Keratinocyte (primary cell): ENCODE data around the gene CDK14. TPM values are rescaled to one million over a fixed set of nuclear protein-coding genes. Genes with fewer than 3 reads are reported as not detected.

Experiments used
- DNase-seq: peaks from one replicate; pipeline ENCODE4 v3.0.0-alpha.2; 2011; ENCODE audit warnings: low read depth, missing footprints, low spot score
- FAIRE-seq: peaks from 2 replicates; lab custom pipeline; 2011; peaks lifted over from hg19 to GRCh38; lab: Jason Lieb, UNC
- H2AFZ ChIP-seq: 2 replicates; pipeline ENCODE4 v1.6.0; 2012; ENCODE audit warnings: low read length, control low read depth, inconsistent platforms; ENCODE audit not compliant: control insufficient read depth
- H3K27ac ChIP-seq: 2 replicates; pipeline ENCODE4 v1.5.1; 2011; ENCODE audit warnings: low read length; ENCODE audit not compliant: control insufficient read depth, insufficient read depth
- H3K27me3 ChIP-seq: 3 replicates; pipeline ENCODE4 v1.6.0; 2011; ENCODE audit warnings: low read length; ENCODE audit not compliant: control insufficient read depth, insufficient read depth; ENCODE audit errors: extremely low read depth
- H3K36me3 ChIP-seq, 2 experiments: 2 replicates in 1 of 2; 3 replicates in 1 of 2; pipeline ENCODE4 v1.5.1; 2011; ENCODE audit warnings: low read length in 2 of 2, mild to moderate bottlenecking in 1 of 2; ENCODE audit not compliant: control insufficient read depth in 2 of 2, insufficient read depth in 2 of 2; ENCODE audit errors: extremely low read depth in 1 of 2
- H3K4me1 ChIP-seq: 3 replicates; pipeline ENCODE4 v1.5.1; 2011; ENCODE audit warnings: low read length; ENCODE audit not compliant: control insufficient read depth, insufficient read depth; ENCODE audit errors: extremely low read depth
- H3K4me2 ChIP-seq: 3 replicates; pipeline ENCODE4 v1.6.0; 2011; ENCODE audit warnings: low read depth, low read length; ENCODE audit not compliant: control insufficient read depth, insufficient read depth; ENCODE audit errors: extremely low read depth
- H3K4me3 ChIP-seq, 3 experiments: fragments of 200-600 bp in 1 of 3; sonication (generic) in 1 of 3; 2 replicates in 2 of 3; 3 replicates in 1 of 3; pipeline ENCODE4 v1.5.1; 2011 to 2016; ENCODE audit warnings: low read length in 3 of 3, mild to moderate bottlenecking in 3 of 3, control low read depth in 2 of 3, inconsistent platforms in 1 of 3, low read depth in 1 of 3, mixed read lengths in 1 of 3, mixed run types in 1 of 3, moderate library complexity in 1 of 3; ENCODE audit not compliant: control insufficient read depth in 2 of 3, insufficient read depth in 2 of 3; ENCODE audit errors: extremely low read depth in 1 of 3
- H3K79me2 ChIP-seq: 2 replicates; pipeline ENCODE4 v1.6.0; 2012; ENCODE audit warnings: low read length; ENCODE audit not compliant: control insufficient read depth, insufficient read depth
- H3K9ac ChIP-seq: 3 replicates; pipeline ENCODE4 v1.6.0; 2011; ENCODE audit warnings: low read length; ENCODE audit not compliant: control insufficient read depth, insufficient read depth; ENCODE audit errors: extremely low read depth
- H3K9me1 ChIP-seq: 3 replicates; pipeline ENCODE4 v1.6.0; 2011; ENCODE audit warnings: low read length; ENCODE audit not compliant: control insufficient read depth, insufficient read depth; ENCODE audit errors: extremely low read depth
- H3K9me3 ChIP-seq: 2 replicates; pipeline ENCODE4 v1.5.1; 2012; ENCODE audit warnings: low read depth, low read length; ENCODE audit not compliant: control insufficient read depth
- H4K20me1 ChIP-seq: 3 replicates; pipeline ENCODE4 v1.6.0; 2011; ENCODE audit warnings: low read length; ENCODE audit not compliant: control insufficient read depth, insufficient read depth; ENCODE audit errors: extremely low read depth
- CTCF ChIP-seq, 3 experiments: IDR thresholded peaks in 1 of 3; conservative IDR thresholded peaks in 1 of 3; optimal IDR thresholded peaks in 1 of 3; 2 replicates in 2 of 3; 3 replicates in 1 of 3; pipeline versions ENCODE3 to v1.5.1; 2011; ENCODE audit warnings: low read length in 3 of 3, mild to moderate bottlenecking in 3 of 3, moderate library complexity in 2 of 3, control low read depth in 1 of 3, inconsistent platforms in 1 of 3; ENCODE audit not compliant: insufficient read depth in 2 of 3; ENCODE audit errors: extremely low read depth in 1 of 3
- EZH2 ChIP-seq: IDR thresholded peaks from one replicate; pipeline ENCODE4 v1.6.1; 2012; ENCODE audit warnings: inconsistent platforms, mild to moderate bottlenecking, low read length, moderate library complexity
- dilution Hi-C: fragments of 300-500 bp; cut with MboI; formaldehyde crosslinking; loops from one replicate; pipeline ENCODE4 v1.7.0; 2020; ENCODE audit warnings: low sequenced_read_pairs; ENCODE audit not compliant: extremely low pct_ligation_motif_present
- polyA plus RNA-seq, 5 experiments: library from polyadenylated mRNA; depleted of rRNA in 3 of 5; stranded (reverse) in 3 of 5; stranded (forward) in 1 of 5; unstranded in 1 of 5; fragments of >200 nt; gene quantifications; 1 replicate in 1 of 5; 2 replicates in 3 of 5; 3 replicates in 1 of 5; pipeline versions ENCODE4 v1.2.1 to v1.2.3, GENCODE V29; 2011 to 2012; ENCODE audit warnings: missing spikeins in 2 of 5, low read depth in 1 of 5, low replicate concordance in 1 of 5

The CDK14 gene
- polyA plus RNA-seq, 1 donor (not counting 4 experiments of a cell fraction or from before 2014, with no cell fraction given): 4.0 TPM

GRCh38 chr7:90593205-90593604 lies 2.9 kb upstream of the CDK14 start:
- no peaks in the 10 kb centered on the region for H4K20me1 ChIP-seq
- no peak overlapping the region for H3K4me3 ChIP-seq
- H3K9ac ChIP-seq: no peak overlapping the region
- H3K27me3 ChIP-seq: peaks cover 7% of the 10 kb centered on the region
- H3K9me1 ChIP-seq: no peaks in the 10 kb centered on the region
- H3K36me3 ChIP-seq: no peaks in the 10 kb centered on the region
- H3K27ac ChIP-seq: no peak overlapping the region
- no peaks in the 10 kb centered on the region for H3K79me2 ChIP-seq
- DNase-seq (no peak), FAIRE-seq (no peak)
- dilution Hi-C loops: no loop called here
- no peak overlapping the region for H3K4me2 ChIP-seq
- no peak for TF ChIP-seq CTCF (optimal IDR thresholded peaks at IDR 0.05 in 1 of 3, IDR thresholded peaks at IDR 0.05 in 1 of 3, conservative IDR thresholded peaks at IDR 0.05 in 1 of 3; ENCODE audit: extremely low read depth in 1 of 3, insufficient read depth in 2 of 3, low read length in 3 of 3)
- H3K4me1 ChIP-seq: peaks cover 14% of the 10 kb centered on the region
- no peak overlapping the region for H2AFZ ChIP-seq
- no peaks in the 10 kb centered on the region for H3K9me3 ChIP-seq

- no peaks in the 10 kb centered on the region for H3K9me3 ChIP-seq
- H3K9ac ChIP-seq: no peak overlapping the region
- H4K20me1 ChIP-seq: no peaks in the 10 kb centered on the region
- no peaks in the 10 kb centered on the region for H3K79me2 ChIP-seq
- DNase-seq: no peak
- TF ChIP-seq EZH2 (no peak), CTCF (optimal IDR thresholded peaks at IDR 0.05 in 1 of 3, IDR thresholded peaks at IDR 0.05 in 1 of 3, conservative IDR thresholded peaks at IDR 0.05 in 1 of 3; ENCODE audit: extremely low read depth in 1 of 3, insufficient read depth in 2 of 3, low read length in 3 of 3) (no peak)
- dilution Hi-C loops: no loop called here
- no peaks in the 10 kb centered on the region for H3K9me1 ChIP-seq
- peak overlapping the region; percentile 75 for H3K4me2 ChIP-seq
- no peak overlapping the region for H3K27ac ChIP-seq
- H3K4me1 ChIP-seq: peaks cover 14% of the 10 kb centered on the region
- FAIRE-seq: peak; percentile 59
- H2AFZ ChIP-seq: no peak overlapping the region
- H3K36me3 ChIP-seq: no peaks in the 10 kb centered on the region
- H3K4me3 ChIP-seq: peak overlapping the region in 1 of 3 experiments; percentile 57
- H3K27me3 ChIP-seq: peaks cover 7% of the 10 kb centered on the region
Measured at GRCh38 chr7:90594751-90595317, 1.3 kb upstream of the CDK14 start.
